Measurements from ENCODE around the gene ZNF335.

ZNF335 gene

GRCh38 chr20:45938727-45939438 is 33.1 kb downstream of the ZNF335 start:
- no peak overlapping the region for H3K4ac ChIP-seq (ENCODE audit: low read depth in 1 of 2, low read length in 2 of 2)
- no peak for DNase-seq
- no peak overlapping the region for H4K91ac ChIP-seq (ENCODE audit: low read length)
- H3K36me3 ChIP-seq (ENCODE audit: control insufficient read depth in 1 of 2, insufficient read depth in 2 of 2, low read depth in 1 of 2, low read length in 2 of 2) = peaks cover 55 to 58% of the 10 kb centered on the region in 2 experiments
- H2AFZ ChIP-seq (ENCODE audit: low read depth, low read length) = no peak overlapping the region
- no peak overlapping the region for H2BK5ac ChIP-seq (ENCODE audit: low read depth, low read length, poor library complexity, severe bottlenecking)
- no peak overlapping the region for H3K18ac ChIP-seq (ENCODE audit: low read depth in 1 of 2, low read length in 2 of 2)
- H3K4me2 ChIP-seq (ENCODE audit: low read length, poor library complexity, severe bottlenecking) = no peak overlapping the region
- no peak overlapping the region for H3K4me3 ChIP-seq (ENCODE audit: insufficient read depth in 1 of 2, low read depth in 1 of 2, low read length in 2 of 2)
- H3K23ac ChIP-seq (ENCODE audit: low read length in 2 of 2) = no peak overlapping the region
- H3K27ac ChIP-seq (ENCODE audit: low read length, poor library complexity, severe bottlenecking) = no peak overlapping the region
- H3K27me3 ChIP-seq (ENCODE audit: control insufficient read depth in 1 of 2, insufficient read depth in 1 of 2, low read length in 2 of 2) = no peaks in the 10 kb centered on the region
- peak overlapping the region; percentile 35 for H3K9ac ChIP-seq (ENCODE audit: low read length)
- no peak overlapping the region for H3K14ac ChIP-seq (ENCODE audit: low read length in 2 of 2)
- H3K9me3 ChIP-seq (ENCODE audit: control insufficient read depth, low read length) = no peaks in the 10 kb centered on the region
- H4K8ac ChIP-seq (ENCODE audit: low read length) = no peak overlapping the region
- no peak overlapping the region for H2BK120ac ChIP-seq (ENCODE audit: low read depth, low read length)
- no peak overlapping the region for H2AK5ac ChIP-seq (ENCODE audit: low read length, severe bottlenecking)
- H3K4me1 ChIP-seq (ENCODE audit: control insufficient read depth, insufficient read depth, low read depth, low read length) = peaks cover 3% of the 10 kb centered on the region
- WGBS = 93% methylated on average over 9 of the region's 13 CpGs
- H3K79me1 ChIP-seq (replicated peaks; ENCODE audit: low read length, poor library complexity, severe bottlenecking) = peaks cover 29% of the 10 kb centered on the region
- H2BK12ac ChIP-seq (ENCODE audit: low read length in 2 of 2) = no peak overlapping the region
- no peak overlapping the region for H2BK15ac ChIP-seq (ENCODE audit: low read depth, poor library complexity, severe bottlenecking)

GRCh38 chr20:45937765-45938164 is 34.2 kb downstream of the ZNF335 start:
- Histone ChIP-seq H3K4me2 (ENCODE audit: low read length, poor library complexity, severe bottlenecking) (no peak overlapping the region), H2BK12ac (ENCODE audit: low read length in 2 of 2) (no peak overlapping the region), H2AK5ac (ENCODE audit: low read length, severe bottlenecking) (no peak overlapping the region), H3K9ac (ENCODE audit: low read length) (peak overlapping the region; percentile 35), H3K4me1 (ENCODE audit: control insufficient read depth, insufficient read depth, low read depth, low read length) (peaks cover 8% of the 10 kb centered on the region), H3K14ac (ENCODE audit: low read length in 2 of 2) (no peak overlapping the region), H3K36me3 (ENCODE audit: control insufficient read depth in 1 of 2, insufficient read depth in 2 of 2, low read depth in 1 of 2, low read length in 2 of 2) (peaks cover 44 to 47% of the 10 kb centered on the region in 2 experiments), H3K27ac (ENCODE audit: low read length, poor library complexity, severe bottlenecking) (no peak overlapping the region), H2AFZ (ENCODE audit: low read depth, low read length) (no peak overlapping the region), H3K4ac (ENCODE audit: low read depth in 1 of 2, low read length in 2 of 2) (no peak overlapping the region), H3K79me1 (replicated peaks; ENCODE audit: low read length, poor library complexity, severe bottlenecking) (peaks cover 27% of the 10 kb centered on the region), H3K9me3 (ENCODE audit: control insufficient read depth, low read length) (no peaks in the 10 kb centered on the region), H3K23ac (ENCODE audit: low read length in 2 of 2) (no peak overlapping the region), H2BK120ac (ENCODE audit: low read depth, low read length) (no peak overlapping the region), H3K18ac (ENCODE audit: low read depth in 1 of 2, low read length in 2 of 2) (no peak overlapping the region), H2BK5ac (ENCODE audit: low read depth, low read length, poor library complexity, severe bottlenecking) (no peak overlapping the region), H4K8ac (ENCODE audit: low read length) (no peak overlapping the region), H2BK15ac (ENCODE audit: low read depth, poor library complexity, severe bottlenecking) (no peak overlapping the region), H3K4me3 (ENCODE audit: insufficient read depth in 1 of 2, low read depth in 1 of 2, low read length in 2 of 2) (no peak overlapping the region), H3K27me3 (ENCODE audit: control insufficient read depth in 1 of 2, insufficient read depth in 1 of 2, low read length in 2 of 2) (no peaks in the 10 kb centered on the region), H4K91ac (ENCODE audit: low read length) (no peak overlapping the region)
- WGBS = 83% methylated on average over 2 of the region's 2 CpGs
- peak; percentile 24 for DNase-seq

- no peak overlapping the region for H3K14ac ChIP-seq (ENCODE audit: low read length in 2 of 2)
- H3K9ac ChIP-seq (ENCODE audit: low read length) = peak overlapping the region; percentile 98
- peaks cover 31 to 38% of the 10 kb centered on the region in 2 experiments for H3K36me3 ChIP-seq (ENCODE audit: control insufficient read depth in 1 of 2, insufficient read depth in 2 of 2, low read depth in 1 of 2, low read length in 2 of 2)
- no peak overlapping the region for H3K23ac ChIP-seq (ENCODE audit: low read length in 2 of 2)
- H3K4ac ChIP-seq (ENCODE audit: low read depth in 1 of 2, low read length in 2 of 2) = no peak overlapping the region
- H2BK5ac ChIP-seq (ENCODE audit: low read depth, low read length, poor library complexity, severe bottlenecking) = peak overlapping the region; percentile 35
- H3K9me3 ChIP-seq (ENCODE audit: control insufficient read depth, low read length) = no peaks in the 10 kb centered on the region
- WGBS = 22% methylated on average over 21 of the region's 21 CpGs
- no peak overlapping the region for H4K8ac ChIP-seq (ENCODE audit: low read length)
- no peak overlapping the region for H2BK120ac ChIP-seq (ENCODE audit: low read depth, low read length)
- no peak overlapping the region for H2AK5ac ChIP-seq (ENCODE audit: low read length, severe bottlenecking)
- H3K18ac ChIP-seq (ENCODE audit: low read depth in 1 of 2, low read length in 2 of 2) = no peak overlapping the region
- H3K4me2 ChIP-seq (ENCODE audit: low read length, poor library complexity, severe bottlenecking) = peak overlapping the region; percentile 59
- H2BK12ac ChIP-seq (ENCODE audit: low read length in 2 of 2) = no peak overlapping the region
- H3K4me1 ChIP-seq (ENCODE audit: control insufficient read depth, insufficient read depth, low read depth, low read length) = peaks cover 11% of the 10 kb centered on the region
- H2BK15ac ChIP-seq (ENCODE audit: low read depth, poor library complexity, severe bottlenecking) = no peak overlapping the region
- peaks cover 33% of the 10 kb centered on the region for H3K79me1 ChIP-seq (replicated peaks; ENCODE audit: low read length, poor library complexity, severe bottlenecking)
- no peak overlapping the region for H2AFZ ChIP-seq (ENCODE audit: low read depth, low read length)
- no peak overlapping the region for H4K91ac ChIP-seq (ENCODE audit: low read length)
- peak overlapping the region; percentile 92 for H3K27ac ChIP-seq (ENCODE audit: low read length, poor library complexity, severe bottlenecking)
- H3K27me3 ChIP-seq (ENCODE audit: control insufficient read depth in 1 of 2, insufficient read depth in 1 of 2, low read length in 2 of 2) = no peaks in the 10 kb centered on the region
- peak; percentile 77 for DNase-seq
- peak overlapping the region; percentile 44 to 81 for H3K4me3 ChIP-seq (ENCODE audit: insufficient read depth in 1 of 2, low read depth in 1 of 2, low read length in 2 of 2)
Measured at GRCh38 chr20:45935416-45936046, 36.5 kb downstream of the ZNF335 start.
